GM18526 (cell line): ENCODE data around the gene LATS2.

Experiments
- POLR2A ChIP-seq: IDR thresholded peaks from 3 replicates; pipeline ENCODE4 v1.6.1; 2011; ENCODE audit not compliant: insufficient read length; ENCODE audit errors: extremely low read depth

The LATS2 gene

DNA sequence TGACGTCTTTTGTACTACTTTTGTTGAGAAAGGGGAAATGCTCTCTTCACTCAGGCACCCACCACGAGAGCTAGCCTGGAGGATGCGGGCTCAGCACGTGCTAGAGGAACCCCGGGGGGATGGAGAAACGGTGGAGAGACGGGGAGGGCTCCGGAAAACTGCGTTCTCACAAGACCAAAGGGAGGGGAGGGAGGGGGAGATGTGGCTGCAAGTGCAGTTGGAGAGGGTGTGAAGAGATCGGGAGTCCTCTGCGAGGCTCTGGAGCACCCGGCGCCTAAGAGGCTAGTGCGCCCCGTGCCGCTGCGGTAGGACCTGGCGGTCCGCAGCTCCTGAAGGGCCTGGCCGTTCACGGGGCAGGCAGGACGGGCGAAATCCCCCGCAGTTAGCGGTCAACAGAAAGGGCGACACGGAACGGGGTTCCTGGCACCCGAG, 115.4 kb downstream of the LATS2 start:
- no peak for TF ChIP-seq POLR2A

DNA sequence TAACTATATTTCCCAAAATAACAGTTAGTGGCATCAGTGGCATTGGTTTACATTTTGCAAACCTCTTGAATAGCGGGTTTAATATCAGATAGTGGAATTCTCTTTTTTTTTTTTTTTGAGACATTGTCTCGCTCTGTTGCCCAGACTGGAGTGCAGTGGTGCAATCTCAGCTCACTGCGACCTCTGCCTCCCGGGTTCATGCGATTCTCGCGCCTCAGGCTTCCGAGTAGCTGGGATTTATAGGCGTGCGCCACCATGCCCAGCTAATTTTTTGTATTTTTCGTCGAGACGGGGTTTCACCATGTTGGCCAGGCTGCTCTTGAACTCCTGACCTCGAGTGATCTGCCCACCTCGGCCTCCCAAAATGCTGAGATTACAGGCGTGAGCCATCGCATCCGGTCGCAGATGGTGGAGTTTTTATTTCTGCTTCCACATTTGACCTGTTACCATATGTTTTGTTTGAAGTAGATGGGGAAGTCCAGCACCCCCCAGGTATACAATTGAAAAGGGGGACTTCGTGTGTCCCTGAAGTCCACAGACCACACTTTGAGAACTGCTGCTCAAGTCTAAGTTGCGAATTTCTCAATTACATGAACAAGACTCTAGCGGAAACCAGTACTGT, 118.3 kb downstream of the LATS2 start:
- TF ChIP-seq POLR2A, result no peak

DNA sequence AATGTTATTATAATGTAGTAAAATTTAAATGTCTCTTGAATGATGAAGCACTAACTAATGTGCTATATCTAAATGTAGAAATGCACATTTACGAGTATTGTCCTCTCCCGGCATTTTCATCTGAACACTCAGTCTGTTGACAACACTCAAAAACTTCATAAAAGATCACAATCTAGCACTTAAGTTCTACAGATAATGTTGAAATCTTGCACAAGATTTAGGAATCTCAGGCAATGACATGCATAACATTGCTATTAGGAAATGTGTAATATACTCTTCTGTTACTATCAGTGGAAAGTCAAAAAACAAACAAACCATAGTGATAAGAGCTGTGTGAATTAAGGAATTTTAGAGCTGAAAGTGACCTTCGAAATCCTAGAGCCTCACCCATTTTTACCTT, 121.3 kb downstream of the LATS2 start:
- no peak for TF ChIP-seq POLR2A

DNA sequence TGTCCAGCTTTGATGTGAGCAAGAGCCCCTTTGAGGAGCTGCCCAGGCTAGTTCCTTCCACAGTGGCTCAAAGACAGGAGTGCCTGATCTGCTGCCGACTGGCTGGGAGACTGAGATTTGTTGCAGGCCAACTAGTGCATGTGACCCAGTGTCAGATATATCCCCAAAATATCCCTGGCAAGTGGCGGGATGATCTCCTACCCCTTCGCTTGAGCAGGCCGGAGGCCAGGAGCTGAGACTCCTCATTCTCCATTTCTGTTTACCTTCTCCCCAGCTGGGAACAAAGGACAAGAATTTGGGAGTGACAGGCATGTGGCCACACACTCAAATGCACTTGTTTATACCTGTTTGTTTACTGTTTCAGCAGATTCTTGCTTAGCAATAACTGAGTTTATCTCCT, 121.7 kb downstream of the LATS2 start:
- no peak for TF ChIP-seq POLR2A

DNA sequence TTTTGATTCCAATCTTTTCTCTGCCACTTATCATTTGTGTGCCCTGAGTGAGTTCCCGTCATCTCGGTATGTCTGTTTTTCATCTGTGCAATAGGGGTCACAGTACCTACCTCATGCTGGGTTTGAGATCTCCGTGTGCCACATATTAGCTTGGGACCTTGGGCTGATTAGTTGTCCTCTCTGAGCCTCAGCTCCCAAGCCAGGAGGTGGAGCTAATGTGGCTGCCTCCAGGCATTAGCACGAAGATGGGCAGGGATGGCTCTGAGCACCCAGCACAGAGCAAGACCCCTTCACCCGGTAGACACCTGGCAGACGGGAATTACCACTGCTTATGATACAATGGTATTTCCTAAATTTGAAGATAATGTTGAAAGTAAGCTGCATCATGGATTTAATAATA, 123.1 kb downstream of the LATS2 start:
- no peak for TF ChIP-seq POLR2A

DNA sequence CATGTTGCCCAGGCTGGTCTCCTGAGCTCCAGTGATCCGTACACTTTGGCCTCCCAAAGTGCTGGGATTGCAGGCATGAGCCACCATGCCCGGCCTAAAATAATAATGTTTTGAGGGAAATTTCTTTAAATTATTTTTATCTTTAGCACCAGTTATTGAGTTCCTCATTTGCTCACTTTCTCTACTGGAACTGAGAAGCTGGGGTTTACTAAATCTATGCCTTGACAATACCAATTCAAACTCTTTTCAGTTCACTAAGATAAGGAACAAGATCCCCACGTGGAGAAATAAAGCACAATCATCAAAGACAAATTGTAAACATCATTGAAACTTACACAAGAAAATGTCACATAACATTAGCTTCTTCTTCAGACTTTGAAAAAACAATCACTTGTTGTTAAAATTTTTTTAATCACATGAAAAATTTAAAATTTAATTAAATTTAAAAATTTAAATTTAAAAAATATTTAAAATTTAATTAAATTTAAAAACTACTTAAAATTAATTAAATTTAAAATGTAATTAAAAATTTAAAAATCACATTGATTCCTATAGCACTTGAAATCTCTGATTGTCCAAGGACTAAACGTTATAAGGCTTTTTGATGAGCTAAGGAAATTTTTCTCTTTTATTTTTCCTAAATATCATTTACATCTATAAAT, 133.7 kb downstream of the LATS2 start:
- TF ChIP-seq POLR2A, result no peak

DNA sequence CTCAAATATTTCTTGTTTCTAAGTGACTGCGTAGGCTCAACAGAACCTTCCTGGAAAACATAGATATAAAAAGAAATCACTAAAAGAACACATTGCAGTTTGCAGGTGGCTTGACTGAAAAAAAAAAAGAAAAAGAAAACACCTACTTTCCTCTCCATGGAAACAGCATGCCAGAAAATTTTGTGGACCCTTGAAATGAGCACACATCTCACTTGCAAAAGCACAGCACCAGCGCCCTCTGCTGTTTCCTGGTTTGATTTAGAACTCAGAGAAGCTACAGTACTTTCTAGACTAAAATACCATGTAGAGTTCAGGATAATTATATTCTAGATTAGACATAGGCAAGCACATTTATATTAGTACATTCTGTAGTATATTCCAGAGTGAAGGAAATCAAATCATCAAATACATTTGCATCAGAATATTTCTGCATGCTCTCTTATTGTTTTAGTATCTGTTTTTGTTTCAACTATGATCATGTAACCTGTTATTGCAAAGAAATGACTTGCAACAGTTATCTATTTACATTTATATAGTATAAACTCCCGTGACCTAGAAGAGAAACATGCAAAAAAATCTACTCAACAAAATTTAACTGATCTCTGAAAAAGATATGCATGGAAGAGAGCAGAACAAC, 136.5 kb downstream of the LATS2 start:
- no peak for TF ChIP-seq POLR2A

DNA sequence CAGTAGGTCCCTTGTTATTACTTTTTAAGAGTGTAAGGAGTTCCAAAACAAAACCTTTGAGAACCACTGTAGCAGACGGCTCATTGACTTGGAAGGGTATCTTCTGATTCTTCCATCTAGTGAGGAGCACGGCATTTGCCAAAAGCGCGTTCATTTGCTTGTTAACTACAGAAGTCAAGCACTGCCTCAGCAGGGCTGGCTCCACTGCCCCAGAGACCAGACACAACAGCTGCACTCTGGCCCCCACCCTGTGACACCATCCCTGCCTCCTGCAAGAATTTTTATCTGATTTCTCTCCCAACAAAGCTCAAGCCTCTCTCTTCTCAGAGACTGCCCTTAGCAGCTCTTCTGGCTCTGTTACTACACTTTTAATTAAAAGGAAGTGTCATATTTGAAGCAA, 138.1 kb downstream of the LATS2 start:
- TF ChIP-seq POLR2A, result no peak
